Loucy (cell line): ENCODE data around the gene ZFP14.

Source experiments
- CTCF ChIP-seq: fragments of 200-600 bp; sonication (generic); conservative IDR thresholded peaks from 2 replicates; pipeline ENCODE4 v1.5.1; 2014; ENCODE audit warnings: mild to moderate bottlenecking, antibody characterized with exemption, low read length
- EZH2phosphoT487 ChIP-seq: fragments of 200-600 bp; IDR thresholded peaks from 2 replicates; pipeline ENCODE4 v1.6.1; 2018; ENCODE audit warnings: antibody characterized with exemption, mild to moderate bottlenecking, moderate library complexity, borderline replicate concordance

- TF ChIP-seq CTCF (no peak), EZH2phosphoT487 (no peak)
Measured at GRCh38 chr19:36409841-36410240, 30.8 kb upstream of the ZFP14 start.
